ENCODE data around the gene CELF2.
"Not testable (repeated sequence)": the region's sequence is repeated elsewhere in the genome, so short reads cannot be mapped to it uniquely, and the experiment has no call there.

Gene CELF2

DNA sequence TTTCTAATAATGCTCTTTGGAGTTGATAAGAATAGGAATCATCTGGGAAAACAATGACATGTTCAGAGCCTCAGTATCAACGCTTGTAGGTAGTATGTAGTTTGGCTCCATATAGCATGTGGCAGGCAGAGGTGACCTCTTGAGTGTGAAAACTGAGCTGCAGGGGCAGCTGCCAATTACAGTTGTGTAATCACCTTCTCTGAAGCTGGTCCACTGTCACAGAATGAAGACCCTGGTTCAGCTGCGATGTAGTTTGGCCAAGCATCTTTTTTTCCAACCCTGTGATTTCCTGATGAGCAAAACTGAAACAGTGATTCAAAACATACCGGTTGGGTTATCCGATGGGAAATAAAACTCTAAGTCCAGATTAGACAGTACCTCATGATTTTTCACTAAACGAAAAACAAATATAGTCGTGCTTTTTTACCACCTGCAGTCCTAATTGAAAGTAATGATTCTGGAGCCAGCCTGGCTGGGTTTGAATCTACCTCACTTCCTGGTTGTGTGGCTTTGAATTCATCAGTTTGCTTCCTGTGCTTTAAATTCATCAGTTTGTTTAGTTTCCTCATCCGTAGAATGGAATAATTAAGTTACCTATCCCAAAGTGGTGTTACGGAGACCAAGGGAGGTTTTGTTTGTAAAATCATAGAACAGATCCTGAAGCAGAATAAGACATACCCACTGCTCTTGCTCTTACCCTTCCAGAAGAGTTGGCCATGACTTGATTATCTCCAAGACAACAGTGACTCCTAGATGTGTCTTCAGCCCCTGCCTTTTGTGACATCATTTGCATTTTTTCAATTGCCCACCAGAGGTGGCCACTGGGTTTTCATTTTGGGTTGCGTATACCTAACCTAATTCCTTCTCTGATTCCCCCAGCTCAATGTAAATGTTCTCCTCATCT is 87.4 kb downstream of the CELF2 start:
- DNase-seq, result no peak

DNA sequence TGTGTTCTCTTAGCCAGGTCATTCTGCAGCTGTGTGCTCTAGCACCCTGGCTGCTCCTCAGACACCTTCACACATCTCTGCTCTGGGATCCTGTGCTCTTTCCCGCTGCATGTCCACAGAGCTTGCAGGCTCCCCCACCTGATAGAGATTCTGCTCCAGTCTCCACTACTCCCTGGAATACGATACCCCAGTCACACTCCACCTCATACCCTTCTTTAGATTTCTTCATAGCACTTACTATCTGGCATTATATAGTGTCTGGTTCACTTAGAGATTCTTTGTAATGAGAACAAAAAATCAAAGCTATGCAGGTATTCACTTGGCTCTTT is 88.0 kb downstream of the CELF2 start:
- DNase-seq, result no peak

DNA sequence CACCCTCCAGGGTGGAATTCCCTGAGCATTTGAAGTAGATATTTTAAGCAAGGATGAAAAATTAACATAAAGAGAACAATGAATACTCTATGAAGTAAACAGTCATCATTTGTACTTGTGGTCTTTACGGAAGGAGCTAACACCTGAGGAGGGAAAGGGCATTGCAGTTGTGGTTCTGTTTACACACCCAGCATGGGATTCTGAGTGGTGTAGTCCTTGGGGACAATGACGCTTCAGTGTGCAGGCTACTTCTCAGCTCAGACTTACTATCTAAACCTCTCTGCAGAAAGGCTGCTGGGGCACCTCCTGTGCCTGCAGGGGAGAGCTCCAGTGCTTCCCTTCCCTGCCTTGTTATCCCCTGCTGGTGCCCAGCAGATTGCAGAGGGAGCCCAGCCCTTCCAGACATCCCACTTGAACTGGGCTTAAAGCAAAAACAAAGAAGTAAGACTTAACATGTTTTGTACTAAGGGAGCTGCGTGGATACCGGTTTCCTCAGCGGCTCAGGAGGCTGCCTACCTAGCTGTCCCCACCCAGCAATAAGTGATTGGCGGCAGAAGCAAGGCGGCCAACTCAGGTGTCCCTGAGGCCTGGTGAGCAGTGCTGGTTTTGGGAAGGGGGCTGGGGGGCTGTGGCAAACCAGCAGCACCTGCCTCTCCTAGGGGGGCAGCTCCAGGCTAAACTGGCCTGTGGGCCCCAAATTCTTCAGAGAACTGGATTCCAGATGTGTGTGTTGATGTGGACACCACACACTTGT is 89.1 kb downstream of the CELF2 start:
- DNase-seq, result no peak

DNA sequence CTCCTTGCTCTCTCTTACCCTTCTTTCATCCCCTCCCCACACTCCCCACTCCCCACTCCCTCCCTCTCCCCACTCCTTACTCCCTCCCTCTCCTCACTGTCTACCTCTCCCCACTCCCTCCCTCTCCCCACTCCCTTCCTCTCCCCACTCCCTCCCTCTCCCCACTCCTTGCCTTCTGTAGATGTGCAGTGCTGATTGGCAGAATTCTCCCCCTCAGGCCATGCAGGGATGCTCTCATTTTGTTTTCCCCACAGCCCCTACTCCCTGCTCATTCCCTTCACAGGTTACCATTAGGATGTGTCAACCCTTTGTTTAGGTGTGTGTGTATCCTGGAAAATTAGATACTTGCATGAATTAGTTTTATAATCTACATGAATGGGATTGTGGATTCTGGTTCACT is 90.3 kb downstream of the CELF2 start:
- no peak for DNase-seq

DNA sequence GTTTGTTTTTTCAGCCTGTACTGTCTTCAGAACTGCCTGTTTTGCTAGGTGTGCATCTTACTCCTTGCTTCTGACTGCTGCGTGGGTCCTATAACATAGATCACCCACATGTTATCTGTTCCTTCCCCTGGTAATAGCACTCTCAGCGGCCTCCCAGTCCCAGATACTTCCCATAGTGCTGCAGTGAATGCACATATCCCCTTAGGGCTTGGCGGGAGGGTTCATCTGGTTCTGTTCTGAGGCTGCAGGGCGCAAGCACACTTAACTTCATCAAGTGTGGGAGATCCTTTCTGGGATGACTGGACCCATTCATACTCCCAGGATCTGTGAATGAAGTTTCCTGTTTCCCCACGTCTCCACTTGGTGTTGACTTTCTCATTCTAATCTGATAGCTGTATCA is 90.7 kb downstream of the CELF2 start:
- no peak for DNase-seq

DNA sequence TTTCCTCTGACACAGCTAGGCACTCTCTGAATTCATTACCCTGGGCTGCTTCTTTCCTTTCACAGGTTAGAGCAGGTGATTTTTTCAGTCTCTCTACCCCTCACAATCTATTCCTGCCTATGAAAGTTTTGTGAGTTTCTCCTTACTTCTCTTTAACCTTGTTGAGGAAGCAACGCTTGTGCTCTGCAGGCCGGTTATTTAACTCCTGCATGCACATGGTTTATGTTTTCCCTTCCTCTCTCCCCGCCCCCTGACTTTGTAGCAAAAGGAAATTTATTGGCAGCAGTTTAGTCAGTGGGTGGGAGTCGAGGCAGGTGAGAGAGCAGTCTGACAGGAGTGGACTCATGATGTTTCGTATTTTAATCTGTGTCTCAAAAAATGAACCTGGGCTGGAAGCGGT is 91.9 kb downstream of the CELF2 start:
- DNase-seq, result no peak

DNA sequence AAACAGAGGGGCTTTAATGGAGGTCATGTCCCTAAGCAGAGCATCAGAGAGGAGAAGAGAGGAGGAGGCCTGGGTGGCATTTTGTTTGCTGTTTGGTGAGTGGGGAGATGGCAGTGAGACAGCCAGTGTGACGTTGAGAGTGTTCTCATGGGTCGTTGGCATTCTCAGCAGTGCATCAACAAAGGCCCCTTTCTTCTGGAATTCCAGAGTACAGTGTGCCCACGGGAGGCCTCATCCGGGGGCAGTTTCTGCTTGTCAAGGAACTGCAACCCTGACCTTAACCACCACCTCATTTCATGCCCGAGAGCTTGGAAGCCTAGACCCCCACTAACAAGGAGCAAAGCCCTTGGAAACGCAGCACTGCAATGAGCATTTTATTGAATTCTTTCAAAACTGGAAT is 92.9 kb downstream of the CELF2 start:
- no peak for DNase-seq

DNA sequence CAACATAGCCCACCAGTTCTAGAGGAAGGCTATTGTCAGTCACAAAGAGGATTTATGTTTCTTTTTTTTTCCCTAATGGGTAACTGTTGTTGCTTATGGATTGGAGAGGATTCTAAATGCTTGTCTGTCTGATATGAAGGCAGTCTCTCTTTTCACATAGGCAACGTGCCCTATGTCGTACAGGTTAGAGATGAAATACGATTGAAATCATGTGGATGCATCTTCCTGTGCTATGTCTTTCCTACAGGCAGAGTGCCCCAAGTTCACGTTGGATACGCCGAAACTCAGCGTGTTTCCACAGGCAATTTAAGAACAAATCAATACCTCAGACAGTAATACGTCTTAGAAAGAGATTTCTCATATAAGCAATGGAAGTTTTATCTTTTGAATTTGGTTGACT is 93.8 kb downstream of the CELF2 start:
- no peak for DNase-seq

DNA sequence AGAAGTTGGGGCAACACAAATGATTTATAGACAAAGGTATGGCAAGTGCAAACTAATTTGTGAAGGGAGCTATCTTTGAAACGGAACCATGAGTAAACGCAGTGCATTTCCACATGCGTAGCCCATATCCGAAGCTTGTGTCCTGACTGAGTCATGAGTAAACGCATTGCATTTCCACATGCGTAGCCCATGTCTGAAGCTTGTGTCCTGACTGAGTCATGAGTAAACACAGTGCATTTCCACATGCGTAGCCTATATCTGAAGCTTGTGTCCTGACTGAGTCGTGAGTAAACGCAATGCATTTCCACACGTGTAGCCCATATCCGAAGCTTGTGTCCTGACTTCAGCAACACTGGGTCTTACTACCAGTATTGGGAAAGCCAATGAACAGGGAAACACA is 95.0 kb downstream of the CELF2 start:
- no peak for DNase-seq

DNA sequence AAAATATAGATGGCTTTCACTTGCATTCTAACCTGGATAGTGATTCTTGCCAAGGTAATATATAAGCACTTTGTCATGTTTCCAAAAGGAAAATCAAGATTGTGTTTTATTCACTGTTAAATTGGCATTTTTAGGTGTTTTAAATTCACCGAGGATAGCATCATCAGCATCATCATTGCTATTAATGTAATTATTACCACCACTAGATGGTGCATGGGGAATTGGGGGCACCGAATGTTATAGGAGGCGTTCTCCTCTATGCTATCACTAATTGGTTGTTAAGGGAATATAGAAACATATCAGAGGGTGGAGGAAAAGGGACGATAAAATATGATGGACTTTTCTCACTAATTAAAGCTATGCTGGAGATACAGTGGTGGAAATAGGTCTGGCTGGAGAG is 95.5 kb downstream of the CELF2 start:
- no peak for DNase-seq

DNA sequence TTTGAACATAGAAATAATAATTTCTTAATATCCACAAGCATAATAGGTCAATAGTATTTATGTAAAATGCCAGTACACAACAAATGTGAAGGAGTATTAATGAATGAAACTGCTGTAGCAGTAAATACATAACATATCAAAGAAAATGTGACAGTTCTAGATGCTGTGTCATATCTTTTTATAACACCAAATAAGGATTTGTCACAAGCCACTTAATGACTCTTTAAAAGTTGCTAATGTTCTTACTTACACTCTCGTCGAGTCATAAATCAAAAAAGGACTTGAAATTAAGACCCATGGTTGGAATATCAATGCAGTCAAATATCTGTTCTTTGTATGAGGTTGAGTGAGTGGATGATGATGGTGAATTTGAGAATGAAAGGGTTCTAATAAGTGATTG is 96.6 kb downstream of the CELF2 start:
- DNase-seq, result no peak

DNA sequence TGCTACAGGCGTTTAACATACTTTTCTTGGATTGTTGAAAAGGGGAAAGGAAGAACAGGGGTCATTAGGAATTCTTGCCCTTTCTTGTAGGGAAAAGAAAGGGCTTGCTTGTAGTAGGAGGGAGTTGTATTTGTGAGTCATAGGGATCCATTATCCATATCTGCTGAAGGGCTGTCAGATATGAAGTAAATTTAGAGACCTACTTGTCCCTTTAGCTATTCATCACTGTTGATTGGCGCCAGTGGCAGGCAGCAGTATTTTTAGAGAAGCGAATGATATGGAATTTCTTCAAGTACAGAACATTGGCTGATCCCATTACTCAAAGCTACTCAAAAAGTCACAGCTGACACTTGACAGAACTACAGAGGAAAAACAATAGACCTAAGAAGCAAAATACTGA is 97.7 kb downstream of the CELF2 start:
- no peak for DNase-seq

DNA sequence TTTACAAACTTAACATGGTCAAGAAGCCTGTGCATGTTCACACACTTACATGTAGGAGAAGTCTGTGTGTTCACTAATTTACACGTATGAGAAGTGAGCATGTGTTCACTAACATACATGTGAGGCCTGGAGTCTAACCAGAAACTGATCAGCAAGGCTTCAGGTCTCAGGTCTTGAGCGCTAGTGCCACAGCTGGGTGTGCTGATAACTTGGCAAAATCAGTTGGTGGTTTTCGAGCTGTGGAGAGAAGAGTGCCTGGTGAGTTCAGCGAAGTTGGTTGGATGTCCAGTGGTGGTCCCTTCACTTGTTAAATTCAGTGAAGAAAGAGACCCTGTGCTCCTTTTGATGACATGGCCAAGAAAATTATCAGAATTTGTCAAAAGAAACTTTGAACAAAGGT is 98.7 kb downstream of the CELF2 start:
- DNase-seq, result no peak

DNA sequence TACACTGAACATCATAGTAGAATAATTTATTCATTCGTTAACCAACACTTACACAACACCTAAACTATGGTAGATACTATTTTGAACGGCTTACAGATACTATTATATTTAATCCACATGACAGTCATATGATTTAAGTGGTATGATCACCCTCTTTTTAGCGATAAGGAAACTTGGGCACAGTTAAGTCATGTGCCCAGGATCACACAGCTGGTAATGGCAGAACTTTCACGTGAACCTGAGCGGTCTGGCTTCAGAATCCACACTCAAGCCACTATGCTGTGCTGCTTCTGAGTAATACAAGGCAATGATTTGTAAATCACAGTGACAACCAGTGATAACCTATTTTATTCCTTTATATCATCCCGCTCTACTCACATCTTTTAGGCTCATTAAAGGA is 99.1 kb downstream of the CELF2 start:
- no peak for DNase-seq

DNA sequence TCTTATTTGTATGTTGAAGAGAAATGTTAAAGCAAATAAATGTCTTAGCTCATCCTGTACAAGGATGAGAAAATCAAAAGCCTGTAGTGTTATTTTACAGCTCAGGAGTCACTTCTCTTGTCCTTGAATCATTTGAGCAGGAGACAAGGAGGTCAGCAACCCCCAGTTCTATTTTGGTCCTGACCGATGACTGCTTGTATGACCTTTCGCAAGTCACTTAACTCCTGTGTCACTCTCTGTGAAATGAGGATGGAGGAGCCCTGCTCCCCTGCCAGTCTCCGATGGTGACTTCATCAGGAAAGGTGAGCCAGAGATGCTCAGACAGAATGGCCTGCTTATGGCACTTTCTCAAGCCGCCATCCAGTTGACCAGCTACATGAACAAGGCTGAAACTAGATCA is 101.0 kb downstream of the CELF2 start:
- DNase-seq, result no peak

DNA sequence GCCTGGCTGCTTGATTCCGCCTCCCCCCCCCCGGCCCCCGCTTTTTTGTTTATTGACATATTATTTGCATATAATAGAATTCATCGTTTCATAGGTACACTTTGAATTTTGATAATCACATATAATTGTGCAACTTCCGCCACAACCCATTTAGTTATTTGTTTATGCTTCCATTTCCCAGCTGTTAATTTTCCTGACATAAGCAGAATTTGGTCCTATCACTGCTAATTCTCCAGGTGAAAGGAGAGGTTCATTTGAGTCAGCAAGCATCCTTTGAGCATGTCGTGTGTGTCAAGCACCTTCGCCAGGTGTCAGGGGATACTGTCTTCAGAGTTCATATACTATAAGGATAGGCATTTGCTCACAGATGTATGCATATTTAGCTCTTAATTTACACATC is 102.2 kb downstream of the CELF2 start:
- DNase-seq, result no peak

DNA sequence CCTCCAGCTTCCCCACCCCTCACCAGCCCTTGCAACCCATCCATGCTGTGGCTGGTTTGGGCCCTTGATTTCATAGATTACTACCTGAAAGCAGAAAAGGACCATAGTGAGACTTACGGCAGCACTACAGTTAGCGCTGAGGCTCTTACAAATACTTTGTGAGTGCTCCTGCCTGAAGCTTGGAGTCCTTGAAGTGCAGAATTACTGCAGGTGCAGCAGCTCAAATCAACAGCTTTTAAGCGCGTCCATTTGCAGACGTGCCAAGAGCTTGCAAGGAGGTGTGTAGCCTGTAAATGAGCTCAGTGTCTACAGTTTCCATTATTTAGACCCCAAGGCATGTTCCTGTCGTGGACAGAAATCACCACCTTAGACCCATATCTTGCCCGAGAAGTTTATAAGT is 103.0 kb downstream of the CELF2 start:
- DNase-seq, result no peak

DNA sequence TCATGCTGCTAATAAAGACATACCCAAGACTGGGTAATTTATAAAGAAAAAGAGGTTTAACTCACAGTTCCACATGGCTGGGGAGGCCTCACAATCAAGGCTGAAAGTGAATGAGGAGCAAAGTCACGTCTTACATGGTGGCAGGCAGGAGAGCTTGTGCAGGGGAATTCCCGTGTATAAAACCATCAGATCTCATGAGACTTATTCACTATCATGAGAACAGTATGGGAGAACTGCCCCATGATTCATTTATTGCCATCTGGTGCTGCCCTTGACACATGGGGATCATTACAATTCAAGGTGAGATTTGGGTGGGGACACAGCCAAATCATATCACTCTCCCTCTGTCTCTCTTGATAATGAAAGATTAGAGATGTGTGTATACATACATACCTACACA is 106.2 kb downstream of the CELF2 start:
- not testable (repeated sequence) for DNase-seq

DNA sequence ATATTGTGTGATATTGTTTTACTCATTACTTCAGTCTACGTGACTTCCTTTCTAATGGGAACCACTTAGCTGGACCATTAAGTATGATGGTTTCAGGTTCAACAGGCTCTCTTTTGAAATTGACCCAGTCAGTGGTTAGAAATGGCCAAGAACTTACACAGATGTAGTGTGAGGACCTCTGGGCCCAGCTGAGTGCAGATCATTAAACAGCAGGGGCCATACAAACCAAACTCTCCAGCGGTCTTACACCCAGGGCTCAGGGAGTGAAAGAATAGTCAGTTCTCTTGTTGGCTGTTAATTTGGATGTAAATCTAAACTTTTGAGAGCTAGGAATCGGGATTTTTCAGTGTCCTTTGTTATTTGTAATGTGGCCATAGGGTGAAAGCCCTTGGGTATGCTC is 107.3 kb downstream of the CELF2 start:
- no peak for DNase-seq

DNA sequence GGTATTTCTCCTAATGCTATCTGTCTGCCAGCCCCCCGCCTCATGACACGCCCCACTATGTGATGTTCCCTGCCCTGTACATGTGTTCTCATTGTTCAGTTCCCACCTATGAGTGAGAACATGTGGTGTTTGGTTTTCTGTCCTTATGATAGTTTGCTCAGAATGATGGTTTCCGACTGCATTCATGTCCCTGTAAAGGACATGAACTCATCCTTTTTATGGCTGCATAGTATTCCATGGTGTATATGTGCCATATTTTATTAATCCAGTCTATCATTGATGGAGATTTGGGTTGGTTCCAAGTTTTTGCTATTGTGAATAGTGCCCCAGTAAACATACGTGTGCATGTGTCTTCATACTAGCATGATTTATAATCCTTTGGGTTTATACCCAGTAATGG is 109.3 kb downstream of the CELF2 start:
- DNase-seq, result not testable (repeated sequence)

DNA sequence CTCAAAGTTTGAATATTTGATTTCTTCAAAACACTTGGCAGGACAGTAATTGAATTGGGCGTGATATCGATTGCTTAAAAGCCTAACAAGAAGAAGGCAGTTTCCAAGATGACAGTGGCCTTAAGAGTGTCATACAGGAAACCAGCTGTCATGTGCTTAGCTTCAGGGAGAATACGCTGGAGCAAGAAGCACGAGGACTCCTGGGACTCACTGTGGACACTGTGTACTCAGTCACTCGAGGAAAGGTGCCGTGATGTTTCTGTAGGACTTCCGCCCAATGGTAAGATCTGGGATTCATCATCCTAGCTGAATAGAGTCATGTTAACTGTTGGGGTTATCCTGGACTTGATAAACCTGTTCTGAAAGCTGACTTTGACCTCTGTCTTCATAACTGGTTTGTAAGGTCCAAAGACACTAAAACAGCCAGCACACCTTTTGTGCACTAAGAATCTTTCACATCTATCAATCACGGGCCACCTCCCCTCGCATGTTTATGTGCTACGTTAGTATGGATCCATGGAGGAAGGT is 113.5 kb downstream of the CELF2 start:
- DNase-seq, result no peak

DNA sequence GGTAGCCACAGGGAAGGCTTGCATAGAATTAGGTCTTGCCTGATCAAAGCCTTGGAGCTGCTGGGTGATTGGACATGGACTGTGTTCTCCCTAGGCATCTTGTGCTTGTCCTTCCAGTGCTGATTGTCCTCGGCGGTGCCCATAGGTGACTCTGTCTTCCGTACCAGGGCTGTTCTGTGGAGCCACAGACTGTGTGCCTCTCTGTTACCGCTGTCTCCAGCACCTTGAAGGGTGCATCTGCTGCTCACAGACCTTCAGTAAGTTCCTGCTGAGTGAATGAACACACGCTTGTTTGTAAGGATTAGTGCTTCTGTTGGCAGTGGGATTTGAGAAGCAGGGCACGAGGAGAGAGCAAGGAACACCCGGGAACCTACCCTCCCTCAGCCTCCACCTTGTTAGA is 116.7 kb downstream of the CELF2 start:
- DNase-seq, result no peak

DNA sequence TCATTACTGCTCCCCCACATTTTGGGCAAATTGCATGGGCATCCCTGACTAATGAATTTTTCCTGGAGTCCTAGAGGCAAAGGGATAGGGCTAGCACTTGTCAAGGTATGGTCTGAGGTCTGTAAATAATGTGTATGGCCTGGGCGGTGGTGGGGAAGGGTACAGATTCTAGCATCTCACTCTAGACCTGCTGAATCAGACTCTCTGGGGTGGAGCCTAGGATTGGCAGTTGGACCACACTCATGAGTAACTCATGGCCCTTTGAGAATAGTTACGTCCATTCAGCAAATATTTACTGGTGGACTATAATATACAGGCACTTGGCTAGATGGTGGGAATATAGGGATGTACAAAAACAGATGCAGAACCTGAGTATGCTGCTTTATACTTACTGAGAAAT is 118.0 kb downstream of the CELF2 start:
- DNase-seq, result no peak

DNA sequence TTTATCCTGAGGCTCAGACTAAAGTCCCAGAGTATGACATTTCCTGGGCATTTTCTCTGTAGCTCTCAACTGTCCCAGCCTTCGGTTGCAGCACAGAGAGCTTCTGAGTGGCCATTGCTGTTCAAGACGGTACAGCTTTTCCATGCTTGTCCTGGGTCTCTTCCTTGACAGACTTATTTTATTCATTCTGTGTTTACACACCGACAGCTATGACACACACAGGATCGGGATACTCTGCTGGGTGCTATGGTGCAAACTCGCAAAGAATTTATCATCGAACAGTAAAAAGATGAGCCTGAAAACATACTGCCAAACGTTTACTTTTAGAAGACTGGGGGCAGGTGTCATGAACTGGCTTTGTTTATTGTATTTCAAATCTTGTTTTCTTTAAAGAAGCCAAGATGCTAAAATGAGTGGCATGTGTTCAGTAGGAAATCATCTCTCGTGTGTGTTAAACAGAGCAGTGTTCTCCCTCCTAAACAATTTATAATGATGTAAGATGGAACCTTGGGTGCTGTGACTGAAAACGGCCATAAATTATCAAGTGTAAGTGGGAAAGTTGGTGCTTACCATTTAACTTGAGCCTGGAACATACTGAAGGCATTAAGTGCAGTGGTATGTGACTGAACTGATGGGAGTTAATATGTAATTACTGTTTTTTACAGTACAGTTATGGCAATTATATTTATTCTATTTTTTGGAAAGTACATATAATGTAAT is 120.8 kb downstream of the CELF2 start:
- no peak for DNase-seq
